ENCODE measurements around the gene AMDHD1. TPM values are rescaled to one million over a fixed set of nuclear protein-coding genes. Genes with fewer than 3 reads are reported as not detected.

AMDHD1 gene
- total and polyA plus RNA-seq, 2 of the 8 experiments (the other 6 are each of a cell fraction or from before 2014, with no cell fraction given), result 0.14 TPM; not detected in 1

- 81 to 85% methylated on average over 2 to 6 of the region's 6 CpGs for WGBS, 2 experiments (ENCODE audit: extremely low coverage in 1 of 2, insufficient coverage in 1 of 2, insufficient read length in 1 of 2, insufficient replicate concordance in 2 of 2, low coverage in 1 of 2, low lambda C conversion rate in 2 of 2, missing lambda C conversion rate in 1 of 2)
Observed at GRCh38 chr12:95919110-95919509, 24.0 kb upstream of the AMDHD1 start.

More at GRCh38 chr12:95919110-95919509, 24.0 kb upstream of the AMDHD1 start:
- no peaks in the 10 kb centered on the region for H3K79me1 ChIP-seq (ENCODE audit: low read depth, low read length)
- DNase-seq (ENCODE audit: low read depth in 1 of 2, low spot score in 2 of 2) (no peak), FAIRE-seq (no peak)
- H3K23ac ChIP-seq (ENCODE audit: insufficient read length), result no peak overlapping the region
- ChIA-PET CTCF (ENCODE audit: partially characterized antibody) (interaction anchor here (0.7 to 9.1 kb wide), 22 partner anchors 11 to 385 kb away, joined by 3 to 145 read pairs (median 4); partner anchors contain the start of genes AMDHD1, CCDC38 and HAL), POLR2A (ENCODE audit: partially characterized antibody) (interaction anchor here (1.2 to 1.5 kb wide), 2 partner anchors 79 to 116 kb away, joined by 3 to 8 read pairs; partner anchors contain the start of gene LTA4H)
- H4K5ac ChIP-seq (ENCODE audit: insufficient read length, low read depth, low read length), result no peak overlapping the region
- H3K4me2 ChIP-seq (ENCODE audit: insufficient read depth in 1 of 2, low read depth in 2 of 2, low read length in 2 of 2), result no peak overlapping the region
- no peak overlapping the region for H2BK5ac ChIP-seq (ENCODE audit: low read depth, low read length)
- H2BK20ac ChIP-seq (ENCODE audit: low read length), result no peak overlapping the region
- no peak overlapping the region for H4K8ac ChIP-seq (ENCODE audit: extremely low read depth, insufficient read depth, low read length)
- H3K23me2 ChIP-seq (ENCODE audit: low read depth, low read length), result no peaks in the 10 kb centered on the region
- TF ChIP-seq HDAC6 (IDR thresholded peaks at IDR 0.05; ENCODE audit: low read depth, low read length) (no peak), TCF12 (IDR thresholded peaks at IDR 0.05; ENCODE audit: low read depth, low read length) (no peak), RFX5 (IDR thresholded peaks at IDR 0.05; ENCODE audit: borderline replicate concordance, low read depth, low read length) (no peak), MAX (IDR thresholded peaks at IDR 0.05) (no peak), RNF2 (IDR thresholded peaks at IDR 0.05; ENCODE audit: borderline replicate concordance, low read depth, low read length, missing control alignments, poor library complexity, severe bottlenecking) (no peak), USF2 (IDR thresholded peaks at IDR 0.05; ENCODE audit: low read length) (no peak)
- no peak overlapping the region for H3K4me3 ChIP-seq (ENCODE audit: extremely low read depth in 1 of 4, insufficient read depth in 2 of 4, low read depth in 3 of 4, low read length in 4 of 4)
- H2AK5ac ChIP-seq (ENCODE audit: low read depth, low read length), result no peak overlapping the region
- no peak overlapping the region for H3K9ac ChIP-seq (replicated peaks in 1 of 4; ENCODE audit: extremely low read depth in 1 of 4, low read depth in 3 of 4, low read length in 3 of 4)
- H2BK15ac ChIP-seq (ENCODE audit: low read length), result no peak overlapping the region
- no peaks in the 10 kb centered on the region for H3K27me3 ChIP-seq (replicated peaks in 1 of 4; ENCODE audit: control insufficient read depth in 3 of 4, extremely low read depth in 1 of 4, insufficient read depth in 3 of 4, low read length in 3 of 4)
- no peak overlapping the region for H4K91ac ChIP-seq (replicated peaks; ENCODE audit: insufficient read length, low read length)
- no peak overlapping the region for H3K56ac ChIP-seq (replicated peaks; ENCODE audit: insufficient read length, low read depth, low read length)
- no peaks in the 10 kb centered on the region; a peak in 1 of 4 replicates for H3K9me3 ChIP-seq (ENCODE audit: insufficient read depth in 2 of 2, low read depth in 1 of 2, low read length in 1 of 2)
- H2AFZ ChIP-seq (ENCODE audit: low read length), result no peak overlapping the region; the same call in 1 of the 2 replicates
- H3K18ac ChIP-seq (ENCODE audit: extremely low read depth, low read length), result no peak overlapping the region
- no peaks in the 10 kb centered on the region for H3K4me1 ChIP-seq (replicated peaks in 1 of 4; ENCODE audit: control insufficient read depth in 3 of 4, insufficient read depth in 4 of 4, low read length in 3 of 4)
- H3K79me2 ChIP-seq (ENCODE audit: control insufficient read depth in 1 of 2, insufficient read depth in 2 of 2, low read length in 2 of 2), result no peaks in the 10 kb centered on the region
- no peak overlapping the region for H2BK120ac ChIP-seq (replicated peaks; ENCODE audit: low read depth, low read length)
- no peak overlapping the region for H3K27ac ChIP-seq (ENCODE audit: low read depth, low read length)
- no peak overlapping the region for H3K4ac ChIP-seq (replicated peaks; ENCODE audit: insufficient read length, low read depth, low read length)
- no peak overlapping the region for H3K14ac ChIP-seq (ENCODE audit: insufficient read length)
- H4K20me1 ChIP-seq (replicated peaks in 1 of 2; ENCODE audit: control insufficient read depth in 1 of 2, insufficient read depth in 2 of 2, low read length in 2 of 2), result no peaks in the 10 kb centered on the region
- H3K36me3 ChIP-seq (ENCODE audit: control insufficient read depth in 2 of 4, insufficient read depth in 4 of 4, low read length in 3 of 4), result no peaks in the 10 kb centered on the region
- no peak overlapping the region for H2BK12ac ChIP-seq (ENCODE audit: low read depth, low read length)
